ENCODE results near the gene PMP22. TPM values are rescaled to one million over a fixed set of nuclear protein-coding genes. Genes with fewer than 3 reads are reported as not detected.
A peak's percentile ranks its signal among the peaks of the same experiment; 100 is the strongest.

Gene PMP22
- total RNA-seq, 1 donor from 2014 or later, result 8.6 TPM

GRCh38 chr17:15249487-15249886 lies 15.6 kb downstream of the PMP22 start:
- TF ChIP-seq, protein P1, sequence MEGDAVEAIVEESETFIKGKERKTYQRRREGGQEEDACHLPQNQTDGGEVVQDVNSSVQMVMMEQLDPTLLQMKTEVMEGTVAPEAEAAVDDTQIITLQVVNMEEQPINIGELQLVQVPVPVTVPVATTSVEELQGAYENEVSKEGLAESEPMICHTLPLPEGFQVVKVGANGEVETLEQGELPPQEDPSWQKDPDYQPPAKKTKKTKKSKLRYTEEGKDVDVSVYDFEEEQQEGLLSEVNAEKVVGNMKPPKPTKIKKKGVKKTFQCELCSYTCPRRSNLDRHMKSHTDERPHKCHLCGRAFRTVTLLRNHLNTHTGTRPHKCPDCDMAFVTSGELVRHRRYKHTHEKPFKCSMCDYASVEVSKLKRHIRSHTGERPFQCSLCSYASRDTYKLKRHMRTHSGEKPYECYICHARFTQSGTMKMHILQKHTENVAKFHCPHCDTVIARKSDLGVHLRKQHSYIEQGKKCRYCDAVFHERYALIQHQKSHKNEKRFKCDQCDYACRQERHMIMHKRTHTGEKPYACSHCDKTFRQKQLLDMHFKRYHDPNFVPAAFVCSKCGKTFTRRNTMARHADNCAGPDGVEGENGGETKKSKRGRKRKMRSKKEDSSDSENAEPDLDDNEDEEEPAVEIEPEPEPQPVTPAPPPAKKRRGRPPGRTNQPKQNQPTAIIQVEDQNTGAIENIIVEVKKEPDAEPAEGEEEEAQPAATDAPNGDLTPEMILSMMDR (conservative IDR thresholded peaks at IDR 0.05; ENCODE audit: low read depth, low read length), result no peak

DNA sequence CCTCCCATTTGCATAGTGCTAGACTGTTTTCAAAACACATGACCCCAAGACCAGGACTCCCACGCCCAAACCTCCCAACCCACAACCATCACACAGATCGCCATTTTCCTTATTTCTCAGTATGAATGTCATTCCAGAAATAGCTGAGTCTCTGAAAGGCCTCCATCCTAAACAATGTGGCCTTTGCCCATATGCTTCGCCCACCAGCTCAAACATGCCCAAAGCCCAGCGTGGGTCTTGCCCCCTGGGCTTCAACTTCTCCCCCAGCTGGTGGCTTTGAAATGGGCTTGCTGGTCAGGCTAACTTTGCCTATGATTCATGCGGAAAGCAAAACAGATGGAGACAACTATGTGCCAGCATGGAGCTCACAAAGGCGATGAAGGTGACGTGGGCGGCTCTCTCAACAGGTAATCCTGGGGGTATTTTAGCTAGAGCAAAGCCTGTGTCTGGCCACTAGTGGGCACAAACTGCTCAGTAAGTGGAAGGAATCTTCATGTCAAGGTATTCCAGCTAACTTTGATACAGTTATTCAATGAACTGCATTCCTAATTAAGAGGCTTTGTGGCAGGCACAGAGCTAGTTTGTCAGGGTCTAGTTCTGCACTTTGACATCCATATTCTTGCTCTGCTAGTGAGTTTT lies 17.1 kb downstream of the PMP22 start:
- DNase-seq (ENCODE audit: low read depth), result no peak
- H3K4me3 ChIP-seq (ENCODE audit: low read depth, low read length), result no peak overlapping the region
- TF ChIP-seq, protein P1 (conservative IDR thresholded peaks at IDR 0.05; ENCODE audit: low read depth, low read length), result peak; percentile 62

More at GRCh38 chr17:15249487-15249886, 15.6 kb downstream of the PMP22 start:
- no peak overlapping the region for H3K4me3 ChIP-seq (ENCODE audit: low read depth, low read length)
- no peak for DNase-seq (ENCODE audit: low read depth)

- no peak for DNase-seq (ENCODE audit: low read depth)
- TF ChIP-seq, protein P1 (conservative IDR thresholded peaks at IDR 0.05; ENCODE audit: low read depth, low read length), result no peak
- H3K4me3 ChIP-seq (ENCODE audit: low read depth, low read length), result no peak overlapping the region
Measured at GRCh38 chr17:15245054-15245453, 20.1 kb downstream of the PMP22 start.

- TF ChIP-seq, protein P1 (conservative IDR thresholded peaks at IDR 0.05; ENCODE audit: low read depth, low read length), result no peak
- DNase-seq (ENCODE audit: low read depth), result no peak
- H3K4me3 ChIP-seq (ENCODE audit: low read depth, low read length), result no peak overlapping the region
Measured at GRCh38 chr17:15240644-15241043, 24.5 kb downstream of the PMP22 start.

- TF ChIP-seq, protein P1 (conservative IDR thresholded peaks at IDR 0.05; ENCODE audit: low read depth, low read length), result no peak
- H3K4me3 ChIP-seq (ENCODE audit: low read depth, low read length), result no peak overlapping the region
- DNase-seq (ENCODE audit: low read depth), result no peak
Measured at GRCh38 chr17:15239491-15239890, 25.6 kb downstream of the PMP22 start.

DNA sequence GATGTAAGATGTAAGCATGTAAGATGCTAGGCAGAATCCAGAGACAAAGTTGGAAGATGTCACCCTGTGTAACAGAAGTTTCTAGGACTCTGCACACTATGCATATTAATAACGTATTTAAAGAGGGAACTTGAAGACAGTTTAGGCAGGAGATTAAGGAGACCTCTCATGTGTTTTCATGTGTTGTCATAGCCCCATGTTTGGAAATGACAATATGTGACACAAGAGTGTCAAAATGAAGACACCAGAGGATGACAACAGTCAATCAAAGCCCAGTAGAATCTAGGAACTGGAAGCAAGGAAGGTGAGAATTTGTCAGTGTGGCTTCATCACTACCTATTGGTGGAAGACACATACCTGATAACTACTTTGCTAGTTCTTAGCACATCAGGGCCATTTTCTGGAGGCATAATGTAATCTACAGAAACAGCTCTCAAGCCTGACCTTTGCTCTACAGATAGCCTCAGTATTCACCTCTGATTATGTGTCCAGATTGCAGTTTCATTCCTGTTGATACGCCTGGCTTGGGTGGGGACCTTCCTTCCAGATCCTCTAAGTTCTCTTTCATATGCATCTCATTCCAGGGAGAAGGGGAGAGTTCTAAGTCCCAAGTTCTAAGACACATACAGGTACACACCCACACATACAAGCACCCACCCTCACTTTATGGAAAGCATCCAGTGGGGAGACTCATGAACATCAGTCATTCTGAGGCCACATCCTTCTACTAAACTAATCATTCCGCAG lies 26.3 kb downstream of the PMP22 start:
- TF ChIP-seq, protein P1 (conservative IDR thresholded peaks at IDR 0.05; ENCODE audit: low read depth, low read length), result no peak
- no peak for DNase-seq (ENCODE audit: low read depth)
- H3K4me3 ChIP-seq (ENCODE audit: low read depth, low read length), result no peak overlapping the region
